HTERT RPE-1 (cell line): ENCODE results near the gene NTN1.

Source experiments
- in situ Hi-C: fragments of 300-500 bp; cut with MboI; formaldehyde crosslinking; loops from 4 replicates; pipeline ENCODE4 v1.14.3; 2020; ENCODE audit warnings: low sequenced_read_pairs

NTN1 gene

GRCh38 chr17:9212376-9213302 lies 191.3 kb downstream of the NTN1 start:
- in situ Hi-C loops, result no loop called here

- in situ Hi-C loops, result no loop called here
Measured at GRCh38 chr17:9213303-9213640, 192.0 kb downstream of the NTN1 start.

- in situ Hi-C loops, result no loop called here
Measured at GRCh38 chr17:9215465-9215864, 194.2 kb downstream of the NTN1 start.

GRCh38 chr17:9217151-9218056 lies 196.1 kb downstream of the NTN1 start:
- in situ Hi-C loops, result no loop called here

- in situ Hi-C loops, result no loop called here
Measured at GRCh38 chr17:9218064-9218635, 196.8 kb downstream of the NTN1 start.

- in situ Hi-C loops, result no loop called here
Measured at GRCh38 chr17:9218911-9219310, 197.6 kb downstream of the NTN1 start.

GRCh38 chr17:9219631-9220397 lies 198.5 kb downstream of the NTN1 start:
- in situ Hi-C loops, result no loop called here

GRCh38 chr17:9220398-9221146 lies 199.3 kb downstream of the NTN1 start:
- in situ Hi-C loops, result no loop called here

GRCh38 chr17:9221147-9221921 lies 200.0 kb downstream of the NTN1 start:
- in situ Hi-C loops, result no loop called here

GRCh38 chr17:9221922-9222180 lies 200.5 kb downstream of the NTN1 start:
- in situ Hi-C loops, result no loop called here

- in situ Hi-C loops, result no loop called here
Measured at GRCh38 chr17:9223531-9223930, 202.2 kb downstream of the NTN1 start.

- in situ Hi-C loops, result no loop called here
Measured at GRCh38 chr17:9224485-9224884, 203.2 kb downstream of the NTN1 start.

- in situ Hi-C loops, result no loop called here
Measured at GRCh38 chr17:9225305-9226101, 204.2 kb downstream of the NTN1 start.

- in situ Hi-C loops, result no loop called here
Measured at GRCh38 chr17:9226130-9226793, 205.0 kb downstream of the NTN1 start.

- in situ Hi-C loops, result no loop called here
Measured at GRCh38 chr17:9226794-9227135, 205.5 kb downstream of the NTN1 start.

- in situ Hi-C loops, result no loop called here
Measured at GRCh38 chr17:9227819-9228407, 206.6 kb downstream of the NTN1 start.

GRCh38 chr17:9228408-9229159 lies 207.3 kb downstream of the NTN1 start:
- in situ Hi-C loops, result no loop called here
